Fibroblast of the aortic adventitia (primary cell): ENCODE data around the gene PLPPR3. TPM values are rescaled to one million over a fixed set of nuclear protein-coding genes. Genes with fewer than 3 reads are reported as not detected.

Source experiments
- DNase-seq: peaks from one replicate; pipeline ENCODE4 v3.0.0-alpha.2; 2010; ENCODE audit warnings: low read depth
- H3K4me3 ChIP-seq: 2 replicates; pipeline ENCODE4 v1.5.1; 2011; ENCODE audit warnings: low read depth, mild to moderate bottlenecking, control low read depth, low read length, moderate library complexity
- total RNA-seq: library from RNA; depleted of rRNA; stranded (reverse); fragments of >200 nt; gene quantifications from 2 replicates; pipeline ENCODE4 v1.2.3, GENCODE V29; 2012; ENCODE audit warnings: low replicate concordance
- TF ChIP-seq, protein P1 (sequence below): IDR thresholded peaks from 2 replicates; pipeline ENCODE4 v1.5.1; 2011; ENCODE audit warnings: mild to moderate bottlenecking, low read length, control low read depth, inconsistent platforms; ENCODE audit not compliant: insufficient read depth

The PLPPR3 gene
- total RNA-seq, 1 donor: 0.18 TPM

DNA sequence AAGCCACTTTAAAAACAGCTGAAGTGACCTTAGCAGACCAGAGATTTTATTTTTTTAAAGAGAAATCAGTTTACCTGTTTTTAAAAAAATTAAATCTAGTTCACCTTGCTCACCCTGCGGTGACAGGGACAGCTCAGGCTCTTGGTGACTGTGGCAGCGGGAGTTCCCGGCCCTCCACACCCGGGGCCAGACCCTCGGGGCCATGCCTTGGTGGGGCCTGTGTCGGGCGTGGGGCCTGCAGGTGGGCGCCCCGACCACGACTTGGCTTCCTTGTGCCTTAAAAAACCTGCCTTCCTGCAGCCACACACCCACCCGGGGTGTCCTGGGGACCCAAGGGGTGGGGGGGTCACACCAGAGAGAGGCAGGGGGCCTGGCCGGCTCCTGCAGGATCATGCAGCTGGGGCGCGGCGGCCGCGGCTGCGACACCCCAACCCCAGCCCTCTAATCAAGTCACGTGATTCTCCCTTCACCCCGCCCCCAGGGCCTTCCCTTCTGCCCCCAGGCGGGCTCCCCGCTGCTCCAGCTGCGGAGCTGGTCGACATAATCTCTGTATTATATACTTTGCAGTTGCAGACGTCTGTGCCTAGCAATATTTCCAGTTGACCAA is 10.8 kb downstream of the PLPPR3 start:
- TF ChIP-seq, protein P1, sequence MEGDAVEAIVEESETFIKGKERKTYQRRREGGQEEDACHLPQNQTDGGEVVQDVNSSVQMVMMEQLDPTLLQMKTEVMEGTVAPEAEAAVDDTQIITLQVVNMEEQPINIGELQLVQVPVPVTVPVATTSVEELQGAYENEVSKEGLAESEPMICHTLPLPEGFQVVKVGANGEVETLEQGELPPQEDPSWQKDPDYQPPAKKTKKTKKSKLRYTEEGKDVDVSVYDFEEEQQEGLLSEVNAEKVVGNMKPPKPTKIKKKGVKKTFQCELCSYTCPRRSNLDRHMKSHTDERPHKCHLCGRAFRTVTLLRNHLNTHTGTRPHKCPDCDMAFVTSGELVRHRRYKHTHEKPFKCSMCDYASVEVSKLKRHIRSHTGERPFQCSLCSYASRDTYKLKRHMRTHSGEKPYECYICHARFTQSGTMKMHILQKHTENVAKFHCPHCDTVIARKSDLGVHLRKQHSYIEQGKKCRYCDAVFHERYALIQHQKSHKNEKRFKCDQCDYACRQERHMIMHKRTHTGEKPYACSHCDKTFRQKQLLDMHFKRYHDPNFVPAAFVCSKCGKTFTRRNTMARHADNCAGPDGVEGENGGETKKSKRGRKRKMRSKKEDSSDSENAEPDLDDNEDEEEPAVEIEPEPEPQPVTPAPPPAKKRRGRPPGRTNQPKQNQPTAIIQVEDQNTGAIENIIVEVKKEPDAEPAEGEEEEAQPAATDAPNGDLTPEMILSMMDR: no peak
- H3K4me3 ChIP-seq: no peak overlapping the region
- no peak for DNase-seq

DNA sequence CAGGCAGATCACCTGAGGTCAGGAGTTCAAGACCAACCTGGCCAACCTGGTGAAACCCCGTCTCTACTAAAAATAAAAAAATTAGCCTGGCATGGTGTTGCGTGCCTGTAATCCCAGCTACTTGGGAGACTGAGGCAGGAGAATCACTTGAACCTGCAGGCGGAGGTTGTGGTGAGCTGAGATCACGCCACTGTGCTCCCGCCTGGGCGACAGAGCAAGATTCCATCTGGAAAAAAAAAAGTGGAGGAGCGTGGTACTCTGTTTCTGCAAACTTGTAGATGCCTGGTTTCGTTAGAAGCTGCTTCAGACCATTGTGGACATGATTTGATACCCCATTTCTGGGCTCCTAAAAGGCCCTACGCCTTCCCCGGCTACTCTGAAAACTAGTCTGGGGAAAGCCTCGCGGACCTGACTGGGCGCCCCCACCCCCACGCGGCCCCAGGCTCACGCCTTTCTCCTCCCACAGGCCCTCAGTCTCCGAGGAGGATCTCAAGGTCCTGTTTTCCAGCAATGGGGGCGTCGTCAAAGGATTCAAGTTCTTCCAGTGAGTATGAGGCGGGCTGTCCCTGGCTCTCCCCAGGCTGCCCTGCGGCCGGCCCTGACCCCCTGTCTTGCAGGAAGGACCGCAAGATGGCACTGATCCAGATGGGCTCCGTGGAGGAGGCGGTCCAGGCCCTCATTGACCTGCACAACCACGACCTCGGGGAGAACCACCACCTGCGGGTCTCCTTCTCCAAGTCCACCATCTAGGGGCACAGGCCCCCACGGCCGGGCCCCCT is 11.5 kb downstream of the PLPPR3 start:
- TF ChIP-seq, protein P1: no peak
- no peak overlapping the region for H3K4me3 ChIP-seq
- DNase-seq: no peak

DNA sequence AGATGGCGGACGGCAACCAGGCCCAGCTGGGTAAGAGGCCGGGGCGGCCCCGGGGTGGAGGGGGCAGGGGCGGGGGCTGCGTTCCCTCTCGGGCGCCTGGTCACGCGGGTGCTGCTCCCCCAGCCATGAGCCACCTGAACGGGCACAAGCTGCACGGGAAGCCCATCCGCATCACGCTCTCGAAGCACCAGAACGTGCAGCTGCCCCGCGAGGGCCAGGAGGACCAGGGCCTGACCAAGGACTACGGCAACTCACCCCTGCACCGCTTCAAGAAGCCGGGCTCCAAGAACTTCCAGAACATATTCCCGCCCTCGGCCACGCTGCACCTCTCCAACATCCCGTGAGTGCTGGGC is 13.4 kb downstream of the PLPPR3 start:
- TF ChIP-seq, protein P1: no peak
- H3K4me3 ChIP-seq: no peak overlapping the region
- DNase-seq: no peak

DNA sequence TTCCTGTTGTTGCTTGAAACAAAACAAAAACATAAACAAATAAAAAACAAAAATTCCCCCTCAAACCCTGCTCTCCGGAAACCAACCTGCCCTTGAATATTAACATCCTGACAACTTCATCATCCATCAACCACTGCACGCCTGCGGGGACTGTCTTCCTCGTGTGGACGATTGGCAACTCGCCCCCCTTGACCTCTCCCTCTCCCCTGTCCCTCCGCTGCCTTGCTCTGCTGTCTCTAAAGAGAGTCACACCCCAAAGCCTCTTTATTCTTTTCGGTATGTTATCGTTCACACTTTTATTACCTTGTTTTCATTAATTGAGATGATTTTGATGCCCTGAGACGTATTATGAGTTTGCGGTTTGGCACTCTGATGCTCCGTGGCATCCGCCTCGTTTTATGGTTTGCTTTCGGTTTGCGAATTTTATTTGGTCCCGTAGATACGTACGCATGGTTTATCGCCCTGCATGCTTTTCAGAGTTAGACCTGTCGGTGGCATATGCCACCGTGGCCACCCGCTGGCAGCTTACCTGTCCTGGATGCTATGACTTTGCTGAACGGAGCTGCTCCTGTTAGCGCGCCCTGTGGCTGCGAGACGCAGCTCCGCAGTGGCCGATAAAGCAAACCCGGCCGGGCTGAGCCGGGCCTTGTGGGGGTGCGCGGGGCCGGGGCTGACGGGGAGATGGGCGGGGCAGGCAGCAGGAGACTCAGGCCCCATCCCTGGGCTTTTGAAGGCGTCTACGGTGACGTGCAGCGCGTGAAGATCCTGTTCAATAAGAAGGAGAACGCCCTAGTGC is 13.9 kb downstream of the PLPPR3 start:
- TF ChIP-seq, protein P1: no peak
- no peak for DNase-seq
- no peak overlapping the region for H3K4me3 ChIP-seq

DNA sequence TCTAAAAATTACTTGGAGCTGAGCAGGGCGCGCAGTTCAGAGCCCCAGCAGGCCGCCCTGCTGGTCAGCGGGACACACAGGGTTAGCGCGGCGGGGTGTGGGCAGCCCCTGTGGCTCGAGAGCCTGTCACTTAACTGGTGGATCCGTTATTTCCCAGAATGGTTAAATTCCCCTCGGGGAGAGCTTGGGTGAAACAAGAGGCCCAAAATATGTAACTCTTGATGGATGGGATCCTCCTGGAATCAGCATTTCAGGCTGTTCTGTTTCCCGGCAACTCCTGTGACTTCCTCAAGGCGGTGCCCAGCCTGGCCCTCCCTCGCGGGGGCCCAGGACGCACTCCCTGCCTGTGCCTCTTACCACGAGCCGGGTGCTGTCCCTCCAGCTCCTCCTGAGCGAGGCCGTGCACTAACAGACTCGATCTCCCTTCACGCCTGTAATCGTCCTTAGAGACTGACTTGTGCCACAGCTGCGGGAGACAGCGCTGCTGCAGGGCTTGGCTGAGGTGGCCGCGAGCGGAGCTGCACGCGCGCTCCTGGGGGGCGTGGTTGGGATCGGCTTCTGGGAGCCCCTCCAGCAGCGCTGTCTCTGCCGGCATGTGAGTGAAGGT is 14.8 kb downstream of the PLPPR3 start:
- H3K4me3 ChIP-seq: no peak overlapping the region
- TF ChIP-seq, protein P1: no peak
- DNase-seq: no peak

DNA sequence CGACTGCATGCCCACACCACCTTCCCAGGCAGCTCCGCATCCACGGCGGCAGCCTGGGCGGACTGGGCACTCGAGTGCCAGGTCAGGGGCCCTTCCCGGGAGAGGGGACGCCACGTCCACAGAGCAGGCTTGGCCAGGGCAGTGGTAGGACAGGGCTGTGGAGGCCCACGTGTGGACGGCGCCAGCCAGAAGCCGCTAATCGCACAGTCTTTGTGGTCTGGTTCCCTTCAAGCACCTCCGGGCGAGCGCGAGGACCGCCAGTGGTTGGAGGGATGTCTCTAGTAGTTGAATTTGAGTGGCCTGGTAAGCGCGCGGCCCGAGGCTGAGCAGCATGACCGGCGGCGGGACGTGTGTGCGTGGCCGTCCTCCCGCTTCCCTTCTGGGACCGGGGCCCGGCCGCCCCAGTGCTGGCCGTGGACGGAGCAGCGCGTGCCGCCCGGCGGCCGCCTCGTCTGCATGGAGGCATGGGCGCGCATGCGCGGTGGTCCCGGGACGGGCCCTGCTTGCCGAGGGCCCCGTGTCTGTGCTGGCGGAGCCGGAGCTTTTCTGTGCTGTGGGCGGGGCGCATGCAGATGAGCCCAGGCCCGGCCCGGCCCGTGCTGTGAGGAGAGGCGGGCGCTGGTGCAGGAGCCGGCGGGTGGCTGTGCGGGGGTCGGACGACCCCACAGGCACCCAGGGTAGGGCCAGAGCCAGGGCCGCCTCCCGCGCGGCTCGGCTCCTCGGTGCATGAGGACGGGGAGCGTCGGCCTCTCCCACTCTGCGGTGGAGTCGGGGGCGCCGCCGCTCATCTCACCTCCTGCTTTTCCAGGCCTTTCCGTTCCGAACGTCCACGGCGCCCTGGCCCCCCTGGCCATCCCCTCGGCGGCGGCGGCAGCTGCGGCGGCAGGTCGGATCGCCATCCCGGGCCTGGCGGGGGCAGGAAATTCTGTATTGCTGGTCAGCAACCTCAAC is 15.9 kb downstream of the PLPPR3 start:
- TF ChIP-seq, protein P1: no peak
- H3K4me3 ChIP-seq: no peak overlapping the region
- DNase-seq: no peak
